Neural progenitor cell (in vitro differentiated cells): ENCODE measurements around the gene KDM6A.

Experiments
- EZH2 ChIP-seq: fragments of 200-600 bp; sonication (generic); IDR thresholded peaks from 2 replicates; pipeline ENCODE4 v1.6.1; 2017; ENCODE audit warnings: antibody characterized with exemption, mild to moderate bottlenecking, moderate library complexity
- EZH2phosphoT487 ChIP-seq: fragments of 200-600 bp; sonication (generic); IDR thresholded peaks from 2 replicates; pipeline ENCODE4 v1.6.1; 2017; ENCODE audit warnings: antibody characterized with exemption
- TF ChIP-seq, protein P1 (sequence below): fragments of 200-600 bp; sonication (generic); IDR thresholded peaks from 2 replicates; pipeline ENCODE4 v1.5.1; 2017; ENCODE audit warnings: antibody characterized with exemption, mild to moderate bottlenecking

DNA sequence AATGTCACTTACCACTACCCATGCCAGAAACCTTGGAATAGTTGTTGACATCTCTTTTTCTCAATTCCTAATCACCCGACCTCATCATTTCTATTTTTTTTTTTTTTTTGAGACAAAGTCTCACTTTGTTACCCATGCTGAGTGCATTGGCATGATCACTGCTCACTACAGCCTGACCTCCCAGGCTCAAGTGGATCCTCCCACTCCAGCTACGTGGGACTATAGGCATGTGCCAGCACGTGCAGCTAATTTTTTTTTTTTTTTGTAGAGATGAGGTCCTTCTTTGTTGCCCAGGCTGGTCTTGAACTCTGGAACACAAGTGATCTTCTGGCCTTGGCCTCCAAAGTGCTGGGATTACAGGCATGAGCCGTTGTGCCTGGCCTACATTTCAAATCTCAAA is 12.0 kb downstream of the KDM6A start:
- TF ChIP-seq, protein P1, sequence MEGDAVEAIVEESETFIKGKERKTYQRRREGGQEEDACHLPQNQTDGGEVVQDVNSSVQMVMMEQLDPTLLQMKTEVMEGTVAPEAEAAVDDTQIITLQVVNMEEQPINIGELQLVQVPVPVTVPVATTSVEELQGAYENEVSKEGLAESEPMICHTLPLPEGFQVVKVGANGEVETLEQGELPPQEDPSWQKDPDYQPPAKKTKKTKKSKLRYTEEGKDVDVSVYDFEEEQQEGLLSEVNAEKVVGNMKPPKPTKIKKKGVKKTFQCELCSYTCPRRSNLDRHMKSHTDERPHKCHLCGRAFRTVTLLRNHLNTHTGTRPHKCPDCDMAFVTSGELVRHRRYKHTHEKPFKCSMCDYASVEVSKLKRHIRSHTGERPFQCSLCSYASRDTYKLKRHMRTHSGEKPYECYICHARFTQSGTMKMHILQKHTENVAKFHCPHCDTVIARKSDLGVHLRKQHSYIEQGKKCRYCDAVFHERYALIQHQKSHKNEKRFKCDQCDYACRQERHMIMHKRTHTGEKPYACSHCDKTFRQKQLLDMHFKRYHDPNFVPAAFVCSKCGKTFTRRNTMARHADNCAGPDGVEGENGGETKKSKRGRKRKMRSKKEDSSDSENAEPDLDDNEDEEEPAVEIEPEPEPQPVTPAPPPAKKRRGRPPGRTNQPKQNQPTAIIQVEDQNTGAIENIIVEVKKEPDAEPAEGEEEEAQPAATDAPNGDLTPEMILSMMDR = no peak
- no peak for TF ChIP-seq EZH2
- TF ChIP-seq EZH2phosphoT487 = no peak
